Mesodermal cell (in vitro differentiated cells): ENCODE measurements around the gene CTLA4. TPM values are rescaled to one million over a fixed set of nuclear protein-coding genes. Genes with fewer than 3 reads are reported as not detected.

Source experiments
- H3K27ac ChIP-seq: 2 replicates; pipeline ENCODE4 v1.7.0; 2013; ENCODE audit warnings: mild to moderate bottlenecking, low read depth, low read length, moderate library complexity; ENCODE audit not compliant: severe bottlenecking
- H3K36me3 ChIP-seq: 2 replicates; pipeline ENCODE4 v1.7.1; 2013; ENCODE audit warnings: mild to moderate bottlenecking, low read length, moderate library complexity; ENCODE audit not compliant: control insufficient read depth, insufficient read depth
- H3K4me1 ChIP-seq: one replicate; pipeline ENCODE4 v1.7.1; 2013; ENCODE audit warnings: mild to moderate bottlenecking, low read length; ENCODE audit not compliant: insufficient read depth, control insufficient read depth, poor library complexity, severe bottlenecking
- H3K4me3 ChIP-seq: 2 replicates; pipeline ENCODE4 v1.7.0; 2013; ENCODE audit warnings: low read length, control low read depth, mild to moderate bottlenecking; ENCODE audit not compliant: insufficient read depth, poor library complexity, severe bottlenecking; ENCODE audit errors: extremely low read depth
- H3K9me3 ChIP-seq: 2 replicates; pipeline ENCODE4 v1.7.1; 2013; ENCODE audit warnings: mild to moderate bottlenecking, low read length, moderate library complexity; ENCODE audit not compliant: control insufficient read depth
- WGBS, 2 experiments: methylation state at CpG; one replicate each; pipeline ENCODE4 v1.1.5; 2013; ENCODE audit warnings: missing lambda C conversion rate in 2 of 2; ENCODE audit not compliant: insufficient coverage in 2 of 2; 5-methylcytosine and 5-hydroxymethylcytosine counted together
- polyA plus RNA-seq, 2 experiments: library from polyadenylated mRNA; stranded (reverse); fragments of 50-300 nt; gene quantifications; one replicate each; pipeline ENCODE4 v1.2.3, GENCODE V29; 2013

The CTLA4 gene
- not detected for polyA plus RNA-seq (2013, experiment 1 of 2)
- polyA plus RNA-seq (2013, experiment 2 of 2), result not detected

DNA sequence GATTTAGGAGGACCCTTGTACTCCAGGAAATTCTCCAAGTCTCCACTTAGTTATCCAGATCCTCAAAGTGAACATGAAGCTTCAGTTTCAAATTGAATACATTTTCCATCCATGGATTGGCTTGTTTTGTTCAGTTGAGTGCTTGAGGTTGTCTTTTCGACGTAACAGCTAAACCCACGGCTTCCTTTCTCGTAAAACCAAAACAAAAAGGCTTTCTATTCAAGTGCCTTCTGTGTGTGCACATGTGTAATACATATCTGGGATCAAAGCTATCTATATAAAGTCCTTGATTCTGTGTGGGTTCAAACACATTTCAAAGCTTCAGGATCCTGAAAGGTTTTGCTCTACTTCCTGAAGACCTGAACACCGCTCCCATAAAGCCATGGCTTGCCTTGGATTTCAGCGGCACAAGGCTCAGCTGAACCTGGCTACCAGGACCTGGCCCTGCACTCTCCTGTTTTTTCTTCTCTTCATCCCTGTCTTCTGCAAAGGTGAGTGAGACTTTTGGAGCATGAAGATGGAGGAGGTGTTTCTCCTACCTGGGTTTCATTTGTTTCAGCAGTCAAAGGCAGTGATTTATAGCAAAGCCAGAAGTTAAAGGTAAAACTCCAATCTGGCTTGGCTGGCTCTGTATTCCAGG, at the start of gene CTLA4:
CTLA4 (plus strand) TSS at position 211 of the 640 bp plus-strand sequence; CDS start at position 383, 172 bp downstream.
- no peaks in the 10 kb centered on the region for H3K9me3 ChIP-seq
- H3K36me3 ChIP-seq, result no peaks in the 10 kb centered on the region
- H3K27ac ChIP-seq, result no peak within 1 kb of the TSS
- 90 to 96% methylated on average over 2 to 3 of the region's 6 CpGs for WGBS, 2 experiments
- no peak within 1 kb of the TSS for H3K4me3 ChIP-seq
- no peaks in the 10 kb centered on the region for H3K4me1 ChIP-seq

DNA sequence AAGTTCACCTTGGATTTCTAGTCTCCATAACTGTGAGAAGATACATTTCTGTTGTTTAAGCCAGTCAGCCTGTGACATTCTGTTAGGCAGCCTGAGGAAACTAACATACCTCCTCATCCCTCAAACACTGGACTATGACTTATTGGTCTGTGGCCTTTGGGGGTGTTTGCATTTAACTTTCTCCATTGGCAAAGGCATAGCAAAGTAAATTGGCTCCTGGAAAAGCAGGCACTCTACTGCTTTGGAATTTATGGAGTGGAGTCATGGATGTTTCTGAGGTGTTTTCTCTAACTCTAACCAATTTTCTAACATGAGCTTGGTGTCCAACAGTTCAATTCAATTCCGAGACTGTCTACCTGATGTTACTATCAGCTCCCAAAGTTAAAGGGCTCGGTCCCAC, 48.9 kb upstream of the CTLA4 start:
- no peak overlapping the region for H3K27ac ChIP-seq
- no peaks in the 10 kb centered on the region for H3K36me3 ChIP-seq
- WGBS, 2 experiments, result 100% methylated on average over 2 of the region's 2 CpGs
- no peak overlapping the region for H3K4me3 ChIP-seq
- no peaks in the 10 kb centered on the region for H3K9me3 ChIP-seq
- H3K4me1 ChIP-seq, result peaks cover 2% of the 10 kb centered on the region

DNA sequence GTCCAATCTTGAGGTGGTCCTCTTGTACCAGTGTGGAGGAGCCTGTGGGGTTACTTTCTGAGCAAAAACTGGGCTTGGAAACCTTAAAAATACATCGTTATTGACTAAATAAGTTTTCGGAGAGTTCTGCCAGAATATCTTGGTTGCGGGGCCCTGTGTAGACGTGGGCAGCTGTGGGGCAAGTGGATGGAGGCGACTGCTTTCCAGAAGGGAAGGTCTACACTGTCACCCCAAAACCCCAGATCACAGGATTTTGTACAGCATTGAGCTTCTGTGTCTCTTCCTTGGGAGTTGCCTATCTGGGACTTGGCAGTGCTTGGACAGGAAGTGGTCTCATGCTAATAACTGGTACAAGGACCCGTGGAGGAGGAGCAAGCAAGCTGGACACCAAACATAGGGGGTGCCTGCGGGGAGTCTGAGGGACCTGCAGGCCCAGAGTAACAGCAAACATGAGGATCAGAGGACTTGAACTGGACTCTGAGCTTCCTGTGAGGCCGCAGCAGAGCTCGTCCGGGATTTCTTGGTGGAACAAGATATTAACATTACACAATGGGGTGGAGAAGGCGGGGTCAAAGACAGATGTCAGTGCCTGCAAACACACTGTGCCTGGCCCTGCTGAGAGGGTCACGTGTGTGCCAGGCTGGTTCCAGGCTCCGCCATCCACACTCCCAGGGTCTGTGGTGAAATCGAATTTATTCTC, 48.0 kb upstream of the CTLA4 start:
- H3K4me3 ChIP-seq, result no peak overlapping the region
- peaks cover 2% of the 10 kb centered on the region for H3K4me1 ChIP-seq
- no peaks in the 10 kb centered on the region for H3K36me3 ChIP-seq
- H3K27ac ChIP-seq, result no peak overlapping the region
- 92 to 94% methylated on average over 9 to 11 of the region's 14 CpGs for WGBS, 2 experiments
- no peaks in the 10 kb centered on the region for H3K9me3 ChIP-seq

DNA sequence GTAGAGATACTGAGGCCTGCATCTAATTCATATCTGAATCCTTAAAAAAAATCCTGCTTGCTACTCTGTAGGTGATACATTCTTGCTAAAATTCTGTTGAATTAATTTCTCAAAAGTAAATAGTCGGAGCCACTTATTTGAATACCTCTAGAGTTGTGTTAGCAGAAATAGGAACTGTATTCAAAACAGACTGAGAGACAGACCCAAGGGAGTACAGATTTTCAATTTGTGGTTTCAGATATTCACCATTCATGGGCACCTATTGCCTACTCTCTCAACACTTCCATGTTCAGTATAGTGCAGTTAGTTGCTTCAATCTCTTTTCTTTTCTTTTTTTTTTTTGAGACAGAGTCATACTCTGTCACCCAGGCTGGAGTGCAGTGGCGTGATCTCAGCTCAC, 46.6 kb upstream of the CTLA4 start:
- H3K27ac ChIP-seq, result no peak overlapping the region
- no peaks in the 10 kb centered on the region for H3K4me1 ChIP-seq
- H3K9me3 ChIP-seq, result no peaks in the 10 kb centered on the region
- no peak overlapping the region for H3K4me3 ChIP-seq
- no peaks in the 10 kb centered on the region for H3K36me3 ChIP-seq
- WGBS, 2 experiments, result 100% methylated on average over 1 of the region's 2 CpGs; no CpG with 5 or more reads in 1 of the 2 experiments

DNA sequence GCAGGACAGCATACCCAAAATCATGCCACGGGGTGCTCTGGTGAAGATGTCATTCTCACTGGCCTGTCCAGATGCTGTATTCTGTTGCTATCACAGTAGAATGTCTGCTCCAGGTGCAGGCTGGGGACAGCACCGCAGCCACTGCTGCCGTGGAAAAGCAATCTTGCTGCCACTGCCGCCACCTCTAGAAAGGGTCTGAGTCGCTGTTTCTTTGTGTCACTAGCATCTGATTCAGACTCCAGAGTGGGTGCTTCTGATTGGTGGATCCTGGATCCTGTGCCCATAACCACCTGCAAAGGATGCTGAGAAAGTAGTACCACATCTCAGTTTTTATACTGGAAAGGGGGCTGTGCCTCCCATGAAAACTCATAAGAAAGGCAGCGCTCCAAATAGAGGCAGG, 45.3 kb upstream of the CTLA4 start:
- H3K4me1 ChIP-seq, result no peaks in the 10 kb centered on the region
- H3K27ac ChIP-seq, result no peak overlapping the region
- no peaks in the 10 kb centered on the region for H3K36me3 ChIP-seq
- peaks cover 2% of the 10 kb centered on the region for H3K9me3 ChIP-seq
- 87 to 97% methylated on average over 4 to 5 of the region's 6 CpGs for WGBS, 2 experiments
- no peak overlapping the region for H3K4me3 ChIP-seq

DNA sequence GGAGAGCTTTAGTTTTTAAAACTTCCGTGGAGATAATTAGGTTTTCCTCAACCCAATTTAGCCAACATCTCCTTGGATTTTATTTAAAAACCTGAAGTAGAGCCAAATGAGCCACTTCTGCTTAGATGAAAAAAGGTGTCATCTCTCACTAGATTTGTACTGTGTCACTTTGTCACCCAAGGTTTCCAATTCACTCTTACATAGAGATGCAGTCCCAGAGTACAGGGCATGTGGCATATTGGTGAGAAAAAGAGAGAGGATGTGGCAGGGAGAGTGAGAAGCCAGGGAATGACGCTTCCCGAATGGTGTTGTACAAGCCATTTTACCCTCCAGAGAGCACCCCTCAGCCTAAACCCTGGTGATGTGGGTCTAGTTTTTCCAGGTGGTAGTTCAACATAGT, 44.4 kb upstream of the CTLA4 start:
- no CpG with 5 or more reads among the region's 3 CpGs for WGBS, 2 experiments
- H3K27ac ChIP-seq, result no peak overlapping the region
- peaks cover 3% of the 10 kb centered on the region for H3K9me3 ChIP-seq
- H3K4me1 ChIP-seq, result no peaks in the 10 kb centered on the region
- no peak overlapping the region for H3K4me3 ChIP-seq
- no peaks in the 10 kb centered on the region for H3K36me3 ChIP-seq

DNA sequence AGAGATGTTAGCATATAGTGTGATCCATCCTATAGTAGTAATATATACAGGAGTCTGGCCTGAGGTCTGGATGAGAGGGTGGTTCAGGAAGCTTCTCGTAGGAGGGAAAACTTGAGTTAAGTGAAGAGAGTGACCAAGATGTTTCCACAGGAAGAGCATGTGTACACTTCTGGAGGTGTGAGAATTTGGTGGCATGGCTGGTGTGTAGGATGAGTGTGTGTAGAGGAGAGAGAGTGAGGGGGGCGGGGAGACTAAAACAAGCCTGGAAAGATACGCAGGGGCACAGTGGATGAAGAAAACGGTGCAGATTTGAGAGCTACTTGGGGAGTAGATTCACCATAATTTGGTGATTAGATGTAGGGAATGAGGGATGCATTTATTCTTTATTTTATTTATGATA, 43.5 kb upstream of the CTLA4 start:
- Histone ChIP-seq H3K27ac (no peak overlapping the region), H3K4me3 (no peak overlapping the region), H3K9me3 (peaks cover 3% of the 10 kb centered on the region), H3K4me1 (no peaks in the 10 kb centered on the region), H3K36me3 (no peaks in the 10 kb centered on the region)
- 87 to 93% methylated on average over 3 to 4 of the region's 4 CpGs for WGBS, 2 experiments

DNA sequence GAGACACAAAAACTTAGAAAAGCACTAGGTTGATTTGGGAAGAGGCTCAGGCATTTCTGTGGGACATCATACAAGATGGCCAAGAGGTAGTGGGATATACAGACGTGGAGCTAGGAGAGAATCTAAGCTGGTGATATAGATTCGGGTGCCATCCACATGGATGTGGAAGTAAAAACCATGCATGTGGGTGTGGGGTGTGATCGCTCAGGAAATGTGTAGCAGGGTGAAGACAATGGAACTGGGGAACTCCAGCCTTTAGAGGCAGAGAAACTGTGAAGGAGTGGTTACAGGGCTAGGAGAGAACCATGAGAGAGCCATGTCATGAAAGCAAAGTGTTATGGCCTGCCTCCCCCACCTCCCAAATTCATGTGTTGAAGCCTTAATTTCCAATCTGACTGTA, 43.0 kb upstream of the CTLA4 start:
- 86 to 100% methylated on average over 2 to 3 of the region's 3 CpGs for WGBS, 2 experiments
- Histone ChIP-seq H3K4me1 (no peaks in the 10 kb centered on the region), H3K27ac (no peak overlapping the region), H3K9me3 (peaks cover 3% of the 10 kb centered on the region), H3K4me3 (no peak overlapping the region), H3K36me3 (no peaks in the 10 kb centered on the region)

DNA sequence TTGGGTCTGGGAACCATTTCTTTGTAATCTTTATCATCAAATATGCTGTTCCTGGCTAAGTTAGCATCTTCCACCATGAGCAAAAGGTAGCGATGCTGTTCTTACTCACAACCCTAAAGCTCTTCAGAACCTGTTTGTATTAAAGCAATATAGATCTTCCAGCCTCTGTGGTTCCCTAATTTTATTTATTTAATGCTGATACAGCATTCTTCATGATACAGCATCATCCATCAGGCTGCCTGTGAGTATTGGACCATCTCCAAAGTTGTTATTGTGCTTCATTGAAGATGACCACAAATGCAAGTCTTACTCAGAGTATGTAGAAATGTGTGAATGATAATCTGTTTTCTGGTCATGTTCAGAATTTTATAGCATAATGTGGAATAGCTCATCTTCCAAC, 40.9 kb upstream of the CTLA4 start:
- 100% methylated on average over 1 of the region's 1 CpG; no CpG with 5 or more reads in 1 of the 2 experiments for WGBS, 2 experiments
- Histone ChIP-seq H3K36me3 (no peaks in the 10 kb centered on the region), H3K4me3 (no peak overlapping the region), H3K9me3 (peaks cover 3% of the 10 kb centered on the region), H3K4me1 (no peaks in the 10 kb centered on the region), H3K27ac (no peak overlapping the region)

DNA sequence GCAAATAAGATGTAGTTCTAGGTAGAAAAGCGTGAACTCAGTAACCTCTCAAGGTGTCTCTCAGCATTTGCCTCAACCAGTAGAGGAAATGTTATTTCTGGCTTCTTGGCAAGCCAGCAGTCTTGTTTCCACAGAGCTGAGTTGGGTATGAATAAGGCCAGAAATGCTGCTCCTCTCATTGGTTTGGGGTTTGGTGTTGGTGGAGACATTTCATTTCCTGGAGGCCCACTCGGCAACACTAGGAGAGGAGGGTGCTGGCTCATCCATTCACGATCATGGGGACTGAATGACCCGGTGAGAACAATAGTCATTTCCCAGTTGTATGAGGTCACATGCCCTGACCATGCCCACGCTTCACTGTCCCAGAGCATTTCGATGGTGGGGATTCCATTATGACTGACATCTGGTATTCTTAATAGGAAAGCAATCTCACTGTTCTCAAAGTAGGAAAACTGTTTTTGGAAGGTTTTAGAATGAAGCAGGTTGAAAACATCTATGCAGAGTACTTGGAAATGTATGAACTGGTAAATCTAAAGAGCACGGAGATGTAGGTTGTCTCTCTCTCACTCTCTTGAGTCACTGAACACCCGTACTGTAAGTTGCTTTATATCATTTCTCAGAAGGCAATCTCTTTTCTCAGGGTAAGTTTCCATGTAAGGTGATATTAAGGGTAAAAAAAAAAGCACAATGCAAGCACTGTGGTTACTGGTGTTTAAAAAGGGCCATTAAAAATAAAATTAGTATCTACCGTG, 37.1 kb upstream of the CTLA4 start:
- Histone ChIP-seq H3K4me3 (no peak overlapping the region), H3K9me3 (peaks cover 3% of the 10 kb centered on the region), H3K27ac (no peak overlapping the region), H3K4me1 (no peaks in the 10 kb centered on the region), H3K36me3 (no peaks in the 10 kb centered on the region)
- 91 to 92% methylated on average over 4 to 5 of the region's 9 CpGs for WGBS, 2 experiments
